ENCODE data around the gene HMMR.

GRCh38 chr5:163505049-163505367 is 44.6 kb downstream of the HMMR start:
- TF ChIP-seq, protein P1, sequence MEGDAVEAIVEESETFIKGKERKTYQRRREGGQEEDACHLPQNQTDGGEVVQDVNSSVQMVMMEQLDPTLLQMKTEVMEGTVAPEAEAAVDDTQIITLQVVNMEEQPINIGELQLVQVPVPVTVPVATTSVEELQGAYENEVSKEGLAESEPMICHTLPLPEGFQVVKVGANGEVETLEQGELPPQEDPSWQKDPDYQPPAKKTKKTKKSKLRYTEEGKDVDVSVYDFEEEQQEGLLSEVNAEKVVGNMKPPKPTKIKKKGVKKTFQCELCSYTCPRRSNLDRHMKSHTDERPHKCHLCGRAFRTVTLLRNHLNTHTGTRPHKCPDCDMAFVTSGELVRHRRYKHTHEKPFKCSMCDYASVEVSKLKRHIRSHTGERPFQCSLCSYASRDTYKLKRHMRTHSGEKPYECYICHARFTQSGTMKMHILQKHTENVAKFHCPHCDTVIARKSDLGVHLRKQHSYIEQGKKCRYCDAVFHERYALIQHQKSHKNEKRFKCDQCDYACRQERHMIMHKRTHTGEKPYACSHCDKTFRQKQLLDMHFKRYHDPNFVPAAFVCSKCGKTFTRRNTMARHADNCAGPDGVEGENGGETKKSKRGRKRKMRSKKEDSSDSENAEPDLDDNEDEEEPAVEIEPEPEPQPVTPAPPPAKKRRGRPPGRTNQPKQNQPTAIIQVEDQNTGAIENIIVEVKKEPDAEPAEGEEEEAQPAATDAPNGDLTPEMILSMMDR (IDR thresholded peaks at IDR 0.05), result no peak
- TF ChIP-seq POLR2A (IDR thresholded peaks at IDR 0.05), result no peak

All from lower leg skin (tissue), 3 donors.